Stimulated activated CD8-positive, alpha-beta memory T cell treated with anti-CD3 and anti-CD28 coated beads, Interleukin-4, amount 100 ng/mL, for 1 hour (primary cell): Measurements from ENCODE around the gene GRIK4.
"Not testable (repeated sequence)": the region's sequence is repeated elsewhere in the genome, so short reads cannot be mapped to it uniquely, and the experiment has no call there.

Experiments used
- DNase-seq, 2 donors: peaks; one replicate each; pipeline ENCODE4 v3.0.0-alpha.2; 2020; ENCODE audit warnings: low read depth in 2 of 2, low spot score in 1 of 2

The GRIK4 gene

GRCh38 chr11:120738516-120739046 is 227.0 kb downstream of the GRIK4 start:
- no peak for DNase-seq

DNA sequence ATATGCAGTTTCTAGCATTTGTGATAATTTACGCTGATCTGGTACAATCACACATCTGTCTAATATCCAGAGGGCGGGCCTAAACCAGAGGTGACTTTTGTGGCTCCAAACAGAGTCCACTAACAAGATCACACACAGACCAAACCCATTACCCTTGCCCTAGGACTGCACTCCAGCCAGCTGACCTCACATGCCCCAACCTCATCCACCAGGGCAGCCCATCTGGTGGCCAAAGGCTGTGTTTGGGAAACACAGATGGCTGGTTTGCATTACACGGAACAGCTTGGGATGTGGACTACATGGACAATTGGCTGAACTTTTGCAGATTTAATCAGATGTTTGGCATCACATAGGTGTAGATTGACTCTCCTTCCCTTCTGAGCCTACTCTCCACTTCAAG is 228.2 kb downstream of the GRIK4 start:
- DNase-seq, result no peak

DNA sequence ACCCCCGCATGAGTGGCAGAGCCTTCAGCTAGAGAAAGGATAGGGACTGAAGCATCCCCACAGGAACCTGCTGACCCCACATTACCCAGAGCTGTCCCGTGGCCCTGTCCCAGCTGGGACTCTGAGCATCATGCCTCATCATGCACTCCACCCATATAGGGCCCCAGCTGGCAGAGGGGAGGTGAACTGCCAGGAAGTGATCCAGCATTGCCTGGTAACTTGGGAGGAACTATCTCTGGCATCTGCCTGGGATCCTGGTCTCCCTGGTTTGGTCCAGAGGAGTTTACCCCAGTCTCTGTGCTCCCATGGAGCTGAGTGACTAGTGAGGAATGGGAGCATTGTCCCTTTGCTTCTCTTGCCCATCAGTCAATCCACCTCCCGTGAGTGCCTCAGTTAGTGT is 228.8 kb downstream of the GRIK4 start:
- DNase-seq, result no peak

DNA sequence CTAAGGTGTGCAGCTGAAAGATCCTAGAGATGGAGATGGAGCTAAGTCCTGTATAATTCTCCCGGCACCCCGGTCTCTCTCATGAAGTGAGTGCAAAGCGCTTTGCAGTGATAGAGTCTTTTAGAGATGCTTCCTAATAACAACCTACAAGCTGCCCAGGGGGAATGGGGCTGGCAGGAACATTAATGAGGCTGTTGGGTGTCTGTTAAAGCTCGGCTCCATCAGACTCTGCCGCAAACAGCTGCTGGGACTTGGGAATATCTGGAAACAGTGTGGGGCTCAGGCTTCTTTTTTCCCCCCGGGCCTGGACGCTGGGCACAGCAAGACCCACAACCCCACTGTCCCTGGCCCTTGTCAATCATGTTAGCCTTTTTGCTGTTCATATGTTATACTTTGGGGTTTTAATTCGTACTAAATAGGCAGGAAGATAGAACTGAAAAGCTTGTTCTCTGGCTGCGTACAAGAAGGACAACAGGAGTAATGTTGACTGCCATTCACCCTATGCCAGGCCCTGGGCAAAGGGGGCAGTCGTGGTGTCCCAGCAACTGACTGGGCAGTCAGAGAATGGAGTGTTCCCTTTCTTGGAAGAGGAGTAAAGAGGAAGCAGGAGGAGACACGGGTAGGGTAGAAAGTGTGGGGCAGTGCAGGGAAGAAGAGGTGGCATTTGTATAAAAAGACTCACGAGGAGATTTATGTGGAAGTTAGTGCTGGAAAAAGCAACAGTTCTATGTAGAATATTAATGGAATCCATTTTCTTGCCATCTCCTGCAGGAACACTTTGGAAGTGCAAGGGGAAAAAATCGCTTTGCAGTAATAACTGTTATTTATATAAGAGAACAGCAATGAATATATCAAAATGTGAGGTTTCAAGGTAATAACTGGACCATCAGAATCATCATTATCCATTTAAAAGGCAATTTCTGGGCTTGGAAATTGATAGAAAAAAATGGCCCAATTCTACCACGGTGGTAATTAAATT is 232.8 kb downstream of the GRIK4 start:
- no peak for DNase-seq

- no peak for DNase-seq
Measured at GRCh38 chr11:120746376-120746775, 234.8 kb downstream of the GRIK4 start.

DNA sequence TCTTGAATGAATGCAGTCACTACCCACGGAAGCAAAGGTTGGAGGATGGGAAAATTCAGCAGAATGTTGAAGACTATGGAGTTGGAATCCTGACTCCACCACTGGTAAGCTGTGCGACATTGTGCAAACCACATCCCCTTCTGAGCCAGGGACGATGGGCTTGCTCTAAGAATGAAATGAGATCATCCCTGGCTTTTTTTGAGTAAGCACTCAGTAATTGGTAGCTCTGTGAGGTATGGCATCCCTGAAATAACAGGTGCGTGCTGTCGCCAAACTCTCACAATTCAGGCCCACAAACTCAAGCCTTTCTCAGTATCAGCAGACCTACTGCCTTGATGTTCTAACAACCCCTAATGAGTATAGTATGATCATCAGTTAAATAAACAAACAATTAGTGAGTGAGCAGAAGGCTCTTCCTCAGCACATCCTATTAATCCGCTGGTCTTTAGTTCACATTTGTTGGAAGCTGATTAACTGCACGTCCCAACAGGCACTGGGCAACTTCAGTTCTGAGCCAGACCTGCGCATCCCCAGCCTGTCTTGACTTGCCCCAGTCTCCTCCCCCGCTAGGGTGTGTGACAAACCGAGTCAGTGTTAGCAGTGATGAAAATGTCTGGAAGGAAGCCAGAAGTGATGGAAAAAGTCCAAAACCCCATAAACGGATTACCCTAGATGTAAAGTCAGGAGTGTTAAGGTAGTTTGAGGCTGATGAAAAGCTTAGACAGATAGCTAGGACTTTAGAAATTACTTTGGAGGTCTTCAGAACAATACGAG is 235.5 kb downstream of the GRIK4 start:
- DNase-seq, result no peak

DNA sequence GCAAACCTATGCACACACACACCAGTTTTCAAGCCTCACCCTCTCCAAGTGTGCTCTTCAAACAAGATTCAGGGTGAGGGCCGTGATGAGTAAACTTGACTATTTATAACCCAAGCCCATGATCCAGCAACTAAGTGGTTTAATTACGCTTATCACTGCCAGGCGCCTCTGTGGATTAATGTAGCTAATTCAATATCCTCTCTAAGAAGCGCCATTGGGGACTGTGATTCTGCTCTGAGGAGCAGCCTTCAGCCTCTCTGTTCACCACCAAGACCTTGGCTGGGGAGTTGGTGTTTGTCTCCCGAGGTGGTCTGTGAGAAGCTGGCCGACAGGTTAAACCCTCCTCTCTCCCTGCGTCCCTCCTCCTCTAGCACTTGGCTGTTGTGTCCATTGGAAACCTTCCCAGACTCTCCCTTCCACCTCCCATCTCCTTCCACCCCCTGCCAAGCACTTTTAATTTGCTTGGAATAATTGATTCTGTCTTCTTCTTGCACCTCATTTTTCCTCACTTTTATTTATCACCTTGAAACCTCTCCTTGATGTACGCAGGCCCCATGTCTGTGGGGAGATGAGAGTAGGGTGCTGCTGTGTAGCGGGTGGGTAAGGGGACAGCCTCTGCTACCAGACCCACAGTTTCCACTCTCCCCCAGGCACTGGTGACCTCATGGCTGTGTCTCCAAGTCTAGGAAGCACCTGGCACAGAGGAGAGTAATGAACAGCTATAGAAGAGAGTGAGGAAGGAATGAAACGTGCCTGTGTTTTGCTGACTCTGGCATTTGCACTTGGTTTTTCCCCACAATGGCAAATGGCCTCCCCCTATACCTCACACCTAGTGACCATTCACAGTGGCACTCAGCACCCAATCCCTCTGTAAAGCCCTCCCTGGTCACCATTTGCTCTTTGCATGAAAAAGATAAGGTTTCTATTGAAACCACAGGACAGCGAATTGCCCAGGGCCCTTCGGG is 236.6 kb downstream of the GRIK4 start:
- no peak for DNase-seq

- no peak for DNase-seq
Measured at GRCh38 chr11:120749395-120749794, 237.8 kb downstream of the GRIK4 start.

DNA sequence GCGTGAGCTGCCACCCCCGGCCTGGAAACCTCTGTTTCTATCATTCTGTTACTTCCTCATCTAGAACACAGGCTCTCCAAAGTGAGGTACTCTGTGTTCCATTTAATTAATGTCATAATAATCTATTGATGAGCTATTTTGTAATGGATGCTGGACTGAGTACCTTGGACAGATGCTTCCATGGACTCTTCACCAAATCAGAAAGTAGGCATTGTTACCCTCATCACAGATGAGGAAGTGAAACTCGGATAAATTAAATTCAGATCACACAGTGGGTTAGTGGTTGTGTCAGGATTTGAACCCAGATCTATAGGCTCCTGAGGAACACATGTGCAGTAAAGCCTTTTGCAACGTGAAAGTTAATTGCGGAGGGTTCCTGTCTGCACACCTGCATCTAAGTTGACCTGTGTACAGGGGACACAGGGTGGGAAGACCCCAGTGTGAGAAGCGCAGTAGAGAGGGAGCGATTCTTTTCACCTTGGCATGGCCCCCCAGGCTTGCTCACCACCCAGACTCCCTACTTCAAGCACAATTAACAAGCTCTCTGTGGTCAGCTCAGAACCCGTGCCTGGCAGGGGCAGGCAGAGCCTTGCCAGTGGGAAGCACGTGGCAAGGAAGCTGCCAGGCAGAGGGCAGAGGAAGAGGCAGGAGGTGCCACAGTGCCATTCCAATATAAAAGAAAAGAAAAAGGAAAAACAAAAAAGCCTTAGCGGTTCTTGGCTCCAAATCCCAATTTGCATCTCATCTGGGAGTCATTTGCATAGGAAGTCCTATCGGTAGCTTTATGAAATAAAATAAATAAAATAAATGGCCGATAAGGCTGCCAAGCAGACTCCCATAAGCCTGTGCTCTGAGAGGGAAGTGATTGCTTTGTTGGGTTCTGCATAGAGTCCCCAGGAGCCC is 239.3 kb downstream of the GRIK4 start:
- DNase-seq, result no peak

DNA sequence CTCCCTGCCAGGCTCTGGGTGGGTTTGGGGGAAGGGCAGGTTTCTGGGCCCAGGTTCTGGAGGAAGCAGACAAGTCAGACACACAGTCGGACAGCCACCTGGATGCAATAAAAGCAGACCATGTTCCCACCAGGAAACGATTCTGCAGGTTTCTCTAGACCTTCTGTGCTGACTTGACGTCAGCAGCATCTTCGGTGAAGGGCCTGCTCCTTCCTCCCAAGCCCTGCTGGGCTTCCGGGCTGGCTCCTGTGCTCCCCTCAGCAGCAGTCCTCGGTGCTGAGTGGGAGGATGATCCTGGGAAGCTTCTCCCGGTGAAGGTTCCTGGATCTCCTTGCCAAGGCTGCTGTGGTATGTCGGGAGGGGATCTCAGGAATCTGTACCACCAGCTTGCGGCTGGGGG is 240.0 kb downstream of the GRIK4 start:
- DNase-seq, result no peak

- DNase-seq, result no peak
Measured at GRCh38 chr11:120752668-120753067, 241.1 kb downstream of the GRIK4 start.

GRCh38 chr11:120756931-120757330 is 245.4 kb downstream of the GRIK4 start:
- no peak for DNase-seq

GRCh38 chr11:120759046-120759445 is 247.5 kb downstream of the GRIK4 start:
- no peak for DNase-seq

- not testable (repeated sequence) for DNase-seq
Measured at GRCh38 chr11:120765710-120766109, 254.2 kb downstream of the GRIK4 start.

GRCh38 chr11:120766318-120766717 is 254.8 kb downstream of the GRIK4 start:
- DNase-seq, result no peak

- no peak for DNase-seq
Measured at GRCh38 chr11:120768949-120769348, 257.4 kb downstream of the GRIK4 start.

GRCh38 chr11:120769906-120770305 is 258.4 kb downstream of the GRIK4 start:
- no peak for DNase-seq

GRCh38 chr11:120771551-120772060 is 260.1 kb downstream of the GRIK4 start:
- DNase-seq, result no peak

DNA sequence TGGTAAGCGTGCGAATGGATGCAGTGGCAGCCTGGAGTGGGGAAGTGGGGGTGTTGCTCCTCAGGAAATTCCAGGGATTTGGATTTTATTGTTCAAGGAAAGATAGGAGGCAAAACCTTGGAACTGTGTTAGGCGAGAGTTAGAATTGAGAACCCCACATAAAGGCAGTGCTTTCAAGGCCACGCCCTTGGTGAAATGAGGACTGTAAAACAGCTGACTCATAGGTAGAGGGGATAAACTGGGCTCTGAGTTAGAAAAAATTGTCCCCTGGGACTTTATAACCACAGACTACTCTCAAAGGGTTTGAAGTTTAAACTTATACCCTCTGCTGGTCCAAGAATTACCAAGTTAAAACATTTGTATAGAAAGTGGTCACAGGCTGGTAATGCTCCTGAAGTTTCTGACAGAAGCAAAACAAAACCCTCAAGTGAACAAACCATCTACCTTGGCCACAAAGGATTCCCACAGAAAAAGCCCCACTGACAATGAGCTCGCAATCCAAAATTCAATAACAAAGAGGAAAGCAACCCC is 262.0 kb downstream of the GRIK4 start:
- no peak for DNase-seq
